Lung (tissue), 12 donors: ENCODE data around the gene TTF2. TPM values are rescaled to one million over a fixed set of nuclear protein-coding genes. Genes with fewer than 3 reads are reported as not detected.

Source experiments
- ATAC-seq: fragments of 200-7000 bp; cut with Tn5 transposase; one replicate; pipeline ENCODE4 v1.9.1; 2020; ENCODE audit warnings: moderate number of reproducible peaks; ENCODE audit not compliant: insufficient read depth, low FRiP score
- DNase-seq, 3 donors: peaks; one replicate each; pipeline ENCODE4 v3.0.0-alpha.2; 2013 to 2017
- H3K27ac ChIP-seq, 2 donors: one replicate each; pipeline ENCODE4 v1.5.1; 2013; ENCODE audit warnings: mild to moderate bottlenecking in 2 of 2, moderate library complexity in 2 of 2, control low read depth in 1 of 2, inconsistent platforms in 1 of 2, low read depth in 1 of 2, low read length in 1 of 2
- H3K27me3 ChIP-seq, 3 donors: one replicate each; pipeline ENCODE4 v1.5.1; 2013; ENCODE audit warnings: low read length in 2 of 3; ENCODE audit not compliant: control insufficient read depth in 3 of 3, insufficient read depth in 3 of 3
- H3K36me3 ChIP-seq, 4 donors: one replicate each; pipeline ENCODE4 v1.5.1; 2013; ENCODE audit warnings: low read length in 4 of 4, mild to moderate bottlenecking in 1 of 4, moderate library complexity in 1 of 4; ENCODE audit not compliant: control insufficient read depth in 4 of 4, insufficient read depth in 4 of 4
- H3K4me1 ChIP-seq, 5 donors: one replicate each; pipeline ENCODE4 v1.5.1; 2013; ENCODE audit warnings: low read length in 5 of 5, mild to moderate bottlenecking in 2 of 5, moderate library complexity in 1 of 5; ENCODE audit not compliant: control insufficient read depth in 5 of 5, insufficient read depth in 5 of 5
- H3K4me3 ChIP-seq: one replicate; pipeline ENCODE4 v1.5.1; 2013; ENCODE audit warnings: mild to moderate bottlenecking, control low read depth, moderate library complexity
- H3K9ac ChIP-seq, 2 donors: one replicate each; pipeline ENCODE4 v1.5.1; 2013; ENCODE audit warnings: low read length in 2 of 2, control low read depth in 1 of 2; ENCODE audit not compliant: insufficient read depth in 1 of 2
- H3K9me3 ChIP-seq, 4 donors: one replicate each; pipeline ENCODE4 v1.5.1; 2013; ENCODE audit warnings: low read length in 3 of 4, mild to moderate bottlenecking in 1 of 4, moderate library complexity in 1 of 4; ENCODE audit not compliant: control insufficient read depth in 4 of 4, insufficient read depth in 3 of 4
- CTCF ChIP-seq: IDR thresholded peaks from 2 replicates; pipeline ENCODE4 v1.5.1; 2012; ENCODE audit warnings: mild to moderate bottlenecking; ENCODE audit errors: control extremely low read depth, extremely low read depth
- WGBS, 2 donors: extraction: QIAGEN DNeasy Blood & Tissue Kit; methylation state at CpG; one replicate each; pipeline ENCODE4 v1.1.7; 2013; 5-methylcytosine and 5-hydroxymethylcytosine counted together
- polyA plus RNA-seq, 2 donors: library from polyadenylated mRNA; stranded (reverse); fragments of 200-250 nt; gene quantifications; one replicate each; pipeline ENCODE4 v1.2.1, GENCODE V29; 2013
- total RNA-seq, 2 donors: library from RNA; depleted of rRNA in 1 of 2; stranded (reverse); fragments of >200 nt in 1 of 2; gene quantifications; one replicate each; pipeline ENCODE4 v1.2.1, GENCODE V29; 2014 to 2021
- donor health status: control.
- donor health status: control.
- donor health status: Bipolar disorder and iron deficiency.
- donor health status: healthy.
- donor health status: DM: yes; HTN: yes; CAD: no.

The TTF2 gene
- total and polyA plus RNA-seq, 4 donors = 3.9 to 21.0 (median 11.6) TPM

- Histone ChIP-seq H3K4me3 (no peak overlapping the region), H3K9ac (no peak overlapping the region)
- WGBS, 2 donors = 91 to 96% methylated on average over 5 of the region's 5 CpGs
Observed at GRCh38 chr1:117014209-117014608, 45.9 kb upstream of the TTF2 start.

GRCh38 chr1:117015724-117016123 is 44.4 kb upstream of the TTF2 start:
- WGBS, 2 donors = 90 to 91% methylated on average over 3 of the region's 3 CpGs
- no peak for ATAC-seq
- no peak overlapping the region for H3K27ac ChIP-seq
- no peaks in the 10 kb centered on the region for H3K9me3 ChIP-seq
- H3K4me3 ChIP-seq = no peak overlapping the region
- no peaks in the 10 kb centered on the region for H3K4me1 ChIP-seq
- no peak for TF ChIP-seq CTCF
- H3K9ac ChIP-seq = no peak overlapping the region
- DNase-seq = no peak
- no peaks in the 10 kb centered on the region for H3K27me3 ChIP-seq
- H3K36me3 ChIP-seq = no peaks in the 10 kb centered on the region

More at GRCh38 chr1:117014209-117014608, 45.9 kb upstream of the TTF2 start:
- Histone ChIP-seq H3K4me1 (no peaks in the 10 kb centered on the region), H3K27me3 (no peaks in the 10 kb centered on the region), H3K27ac (no peak overlapping the region), H3K36me3 (no peaks in the 10 kb centered on the region), H3K9me3 (no peaks in the 10 kb centered on the region)
- no peak for TF ChIP-seq CTCF
- no peak for DNase-seq
- ATAC-seq = no peak

GRCh38 chr1:117017062-117017461 is 43.1 kb upstream of the TTF2 start:
- 88 to 100% methylated on average over 4 of the region's 4 CpGs for WGBS, 2 donors
- no peaks in the 10 kb centered on the region for H3K27me3 ChIP-seq
- H3K4me1 ChIP-seq = no peaks in the 10 kb centered on the region
- no peak for ATAC-seq
- no peak overlapping the region for H3K9ac ChIP-seq
- TF ChIP-seq CTCF = no peak
- no peak overlapping the region for H3K27ac ChIP-seq
- H3K36me3 ChIP-seq = peaks cover 0 to 2% (median 0%) of the 10 kb centered on the region in 4 donors
- DNase-seq = no peak
- H3K4me3 ChIP-seq = no peak overlapping the region
- H3K9me3 ChIP-seq = no peaks in the 10 kb centered on the region

- 51 to 73% methylated on average over 3 of the region's 3 CpGs for WGBS, 2 donors
- DNase-seq (no peak), ATAC-seq (peak; percentile 34)
Observed at GRCh38 chr1:117017648-117018047, 42.5 kb upstream of the TTF2 start.

More at GRCh38 chr1:117017648-117018047, 42.5 kb upstream of the TTF2 start:
- Histone ChIP-seq H3K27ac (no peak overlapping the region), H3K9me3 (no peaks in the 10 kb centered on the region), H3K9ac (no peak overlapping the region), H3K36me3 (peaks cover 0 to 2% (median 0%) of the 10 kb centered on the region in 4 donors), H3K4me1 (no peaks in the 10 kb centered on the region), H3K4me3 (no peak overlapping the region), H3K27me3 (no peaks in the 10 kb centered on the region)
- no peak for TF ChIP-seq CTCF
